ENCODE results near the gene BBS2. TPM values are rescaled to one million over a fixed set of nuclear protein-coding genes. Genes with fewer than 3 reads are reported as not detected.
A peak's percentile ranks its signal among the peaks of the same experiment; 100 is the strongest.

The BBS2 gene
- total and polyA plus RNA-seq, 10 donors, result 22.9 to 70.3 (median 50.4) TPM

- DNase-seq, result no peak
- intact Hi-C loops (cut with DNase I; ENCODE audit: low total_unique reads), result no loop called here
- Histone ChIP-seq H3K27ac (no peak overlapping the region), H3K27me3 (replicated peaks in 1 of 7) (no peaks in the 10 kb centered on the region), H3K36me3 (no peaks in the 10 kb centered on the region), H3K9me3 (no peaks in the 10 kb centered on the region), H3K4me1 (peaks cover 1 to 6% (median 5%) of the 10 kb centered on the region in 6 donors), H3K4me3 (no peak overlapping the region)
- TF ChIP-seq CTCF (IDR thresholded peaks at IDR 0.05 in 8 of 11, conservative IDR thresholded peaks at IDR 0.05 in 3 of 11), result no peak
- no peak for TF ChIP-seq POLR2A (IDR thresholded peaks at IDR 0.05)
- TF ChIP-seq POLR2AphosphoS5 (IDR thresholded peaks at IDR 0.05), result no peak
- 75 to 90% (median 83%) methylated on average over 9 of the region's 9 CpGs for WGBS, 5 donors
These were observed 5.4 kb upstream of the BBS2 start for GRCh38 chr16:56525236-56525635.

GRCh38 chr16:56520251-56520577 is 390 bp upstream of the BBS2 start:
- peak overlapping the region; percentile 83 to 95 (median 88) for H3K27ac ChIP-seq
- no peak for TF ChIP-seq POLR2A (IDR thresholded peaks at IDR 0.05)
- no peak for TF ChIP-seq CTCF (IDR thresholded peaks at IDR 0.05 in 8 of 11, conservative IDR thresholded peaks at IDR 0.05 in 3 of 11)
- TF ChIP-seq POLR2AphosphoS5 (IDR thresholded peaks at IDR 0.05), result no peak
- H3K36me3 ChIP-seq, result no peaks in the 10 kb centered on the region
- 20 to 37% (median 29%) methylated on average over 4 of the region's 4 CpGs for WGBS, 5 donors
- H3K27me3 ChIP-seq (replicated peaks in 1 of 7), result no peaks in the 10 kb centered on the region
- H3K9me3 ChIP-seq, result no peaks in the 10 kb centered on the region
- H3K4me1 ChIP-seq, result peaks cover 13 to 53% (median 37%) of the 10 kb centered on the region in 6 donors
- H3K4me3 ChIP-seq, result peak overlapping the region; percentile 64 to 100 (median 94)
- intact Hi-C loops (cut with DNase I; ENCODE audit: low total_unique reads), result no loop called here
- no peak for DNase-seq

GRCh38 chr16:56518425-56518824 is 1.4 kb downstream of the BBS2 start:
- peak overlapping the region in 2 of 8 donors; percentile 88 to 100 for H3K4me3 ChIP-seq
- no peak for DNase-seq
- no peaks in the 10 kb centered on the region for H3K27me3 ChIP-seq (replicated peaks in 1 of 7)
- H3K4me1 ChIP-seq, result peaks cover 17 to 70% (median 42%) of the 10 kb centered on the region in 6 donors
- no peak for TF ChIP-seq CTCF (IDR thresholded peaks at IDR 0.05 in 8 of 11, conservative IDR thresholded peaks at IDR 0.05 in 3 of 11)
- no peak for TF ChIP-seq POLR2A (IDR thresholded peaks at IDR 0.05)
- TF ChIP-seq POLR2AphosphoS5 (IDR thresholded peaks at IDR 0.05), result no peak
- H3K36me3 ChIP-seq, result no peaks in the 10 kb centered on the region
- no peak overlapping the region for H3K27ac ChIP-seq
- 77 to 88% (median 84%) methylated on average over 7 of the region's 7 CpGs for WGBS, 5 donors
- H3K9me3 ChIP-seq, result no peaks in the 10 kb centered on the region
- intact Hi-C loops (cut with DNase I; ENCODE audit: low total_unique reads), result loop anchor here (5.0 to 10.0 kb wide), 2 partner anchors 86 to 184 kb away; partner anchors contain the start of gene MT2A

GRCh38 chr16:56517206-56517605 is 2.6 kb downstream of the BBS2 start:
- H3K4me3 ChIP-seq, result no peak overlapping the region
- H3K36me3 ChIP-seq, result peaks cover 0 to 11% (median 0%) of the 10 kb centered on the region in 6 donors
- no peaks in the 10 kb centered on the region for H3K9me3 ChIP-seq
- TF ChIP-seq POLR2A (IDR thresholded peaks at IDR 0.05), result no peak
- TF ChIP-seq CTCF (IDR thresholded peaks at IDR 0.05 in 8 of 11, conservative IDR thresholded peaks at IDR 0.05 in 3 of 11), result no peak
- no peak for TF ChIP-seq POLR2AphosphoS5 (IDR thresholded peaks at IDR 0.05)
- no peaks in the 10 kb centered on the region for H3K27me3 ChIP-seq (replicated peaks in 1 of 7)
- 88 to 97% (median 94%) methylated on average over 2 of the region's 2 CpGs for WGBS, 5 donors
- intact Hi-C loops (cut with DNase I; ENCODE audit: low total_unique reads), result loop anchor here (5.0 to 10.0 kb wide), 2 partner anchors 88 to 185 kb away; partner anchors contain the start of gene MT2A
- no peak overlapping the region for H3K27ac ChIP-seq
- DNase-seq, result no peak
- peaks cover 17 to 81% (median 44%) of the 10 kb centered on the region in 6 donors for H3K4me1 ChIP-seq
